SK-N-MC (cell line): Measurements from ENCODE around the gene AP2M1.
A peak's percentile ranks its signal among the peaks of the same experiment; 100 is the strongest.

Experiments used
- DNase-seq: peaks from one replicate; pipeline ENCODE4 v3.0.0-alpha.2; 2011; ENCODE audit warnings: low read depth, low spot score
- H3K27ac ChIP-seq: fragments of 200-600 bp; sonication (generic); 2 replicates; pipeline ENCODE4 v1.5.1; 2016; ENCODE audit warnings: mixed run types
- H3K36me3 ChIP-seq: fragments of 200-600 bp; sonication (generic); 2 replicates; pipeline ENCODE4 v1.6.1; 2017; ENCODE audit warnings: antibody characterized with exemption, low read length, mixed read lengths; ENCODE audit not compliant: insufficient read depth
- H3K4me3 ChIP-seq: fragments of 200-600 bp; sonication (generic); 2 replicates; pipeline ENCODE4 v1.5.1; 2016
- H3K9ac ChIP-seq: fragments of 200-600 bp; sonication (generic); 2 replicates; pipeline ENCODE4 v1.8.0; 2017; ENCODE audit warnings: mixed run types, mixed read lengths; ENCODE audit not compliant: insufficient read length
- H3K9me3 ChIP-seq: fragments of 200-600 bp; sonication (generic); 2 replicates; pipeline ENCODE4 v1.6.1; 2017; ENCODE audit warnings: low read depth, mild to moderate bottlenecking, antibody characterized with exemption, low read length, moderate library complexity, mixed read lengths
- EZH2 ChIP-seq: fragments of 200-600 bp; sonication (generic); IDR thresholded peaks from one replicate; pipeline ENCODE4 v1.6.1; 2017; ENCODE audit warnings: antibody characterized with exemption
- FOXP2 ChIP-seq: optimal IDR thresholded peaks from 2 replicates; pipeline ENCODE3; 2011; ENCODE audit warnings: mild to moderate bottlenecking, moderate library complexity; ENCODE audit not compliant: insufficient read depth; ENCODE audit errors: extremely low read length, control extremely low read depth
- POLR2AphosphoS5 ChIP-seq: IDR thresholded peaks from 2 replicates; pipeline ENCODE4 v1.6.1; 2012; ENCODE audit warnings: mild to moderate bottlenecking, low read depth, low read length, borderline replicate concordance

AP2M1 gene

GRCh38 chr3:184230603-184231528 lies 56.2 kb downstream of the AP2M1 start:
- Histone ChIP-seq H3K9ac (no peak overlapping the region), H3K4me3 (peak overlapping the region; percentile 82), H3K36me3 (no peaks in the 10 kb centered on the region), H3K9me3 (no peaks in the 10 kb centered on the region), H3K27ac (no peak overlapping the region)
- DNase-seq, result no peak
- no peak for TF ChIP-seq FOXP2
- TF ChIP-seq EZH2, result peak; percentile 24
- no peak for TF ChIP-seq POLR2AphosphoS5

GRCh38 chr3:184231671-184232070 lies 57.0 kb downstream of the AP2M1 start:
- no peak overlapping the region for H3K9ac ChIP-seq
- TF ChIP-seq POLR2AphosphoS5, result no peak
- TF ChIP-seq EZH2, result no peak
- TF ChIP-seq FOXP2, result no peak
- DNase-seq, result no peak

GRCh38 chr3:184233127-184233843 lies 58.6 kb downstream of the AP2M1 start:
- no peaks in the 10 kb centered on the region for H3K9me3 ChIP-seq
- TF ChIP-seq EZH2 (no peak), POLR2AphosphoS5 (no peak), FOXP2 (no peak)
- H3K4me3 ChIP-seq, result no peak overlapping the region
- DNase-seq, result no peak
- no peaks in the 10 kb centered on the region for H3K36me3 ChIP-seq
- H3K9ac ChIP-seq, result no peak overlapping the region
- H3K27ac ChIP-seq, result no peak overlapping the region

More at GRCh38 chr3:184231671-184232070, 57.0 kb downstream of the AP2M1 start:
- Histone ChIP-seq H3K4me3 (no peak overlapping the region), H3K27ac (no peak overlapping the region), H3K36me3 (no peaks in the 10 kb centered on the region), H3K9me3 (no peaks in the 10 kb centered on the region)
